ENCODE measurements around the gene DIAPH1.

GRCh38 chr5:141585594-141585993 lies 33.2 kb downstream of the DIAPH1 start:
- TF ChIP-seq, protein P1, sequence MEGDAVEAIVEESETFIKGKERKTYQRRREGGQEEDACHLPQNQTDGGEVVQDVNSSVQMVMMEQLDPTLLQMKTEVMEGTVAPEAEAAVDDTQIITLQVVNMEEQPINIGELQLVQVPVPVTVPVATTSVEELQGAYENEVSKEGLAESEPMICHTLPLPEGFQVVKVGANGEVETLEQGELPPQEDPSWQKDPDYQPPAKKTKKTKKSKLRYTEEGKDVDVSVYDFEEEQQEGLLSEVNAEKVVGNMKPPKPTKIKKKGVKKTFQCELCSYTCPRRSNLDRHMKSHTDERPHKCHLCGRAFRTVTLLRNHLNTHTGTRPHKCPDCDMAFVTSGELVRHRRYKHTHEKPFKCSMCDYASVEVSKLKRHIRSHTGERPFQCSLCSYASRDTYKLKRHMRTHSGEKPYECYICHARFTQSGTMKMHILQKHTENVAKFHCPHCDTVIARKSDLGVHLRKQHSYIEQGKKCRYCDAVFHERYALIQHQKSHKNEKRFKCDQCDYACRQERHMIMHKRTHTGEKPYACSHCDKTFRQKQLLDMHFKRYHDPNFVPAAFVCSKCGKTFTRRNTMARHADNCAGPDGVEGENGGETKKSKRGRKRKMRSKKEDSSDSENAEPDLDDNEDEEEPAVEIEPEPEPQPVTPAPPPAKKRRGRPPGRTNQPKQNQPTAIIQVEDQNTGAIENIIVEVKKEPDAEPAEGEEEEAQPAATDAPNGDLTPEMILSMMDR (IDR thresholded peaks at IDR 0.05; ENCODE audit: low read depth, low read length) = no peak
- TF ChIP-seq POLR2A (IDR thresholded peaks at IDR 0.05; ENCODE audit: extremely low read depth, insufficient read length) (no peak), MAX (IDR thresholded peaks at IDR 0.05; ENCODE audit: low read depth, low read length) (no peak), MYC (IDR thresholded peaks at IDR 0.05; ENCODE audit: low read depth, low read length) (no peak)
